GM19238 (cell line): ENCODE measurements around the gene SKAP1.
"Not testable (repeated sequence)": the region's sequence is repeated elsewhere in the genome, so short reads cannot be mapped to it uniquely, and the experiment has no call there.

ENCODE experiments used
- DNase-seq: peaks from one replicate; pipeline ENCODE4 v3.0.0; 2011; ENCODE audit warnings: low spot score; ENCODE audit not compliant: insufficient read length

Gene SKAP1

GRCh38 chr17:48449335-48449734 lies 19.3 kb upstream of the SKAP1 start:
- DNase-seq = not testable (repeated sequence)

DNA sequence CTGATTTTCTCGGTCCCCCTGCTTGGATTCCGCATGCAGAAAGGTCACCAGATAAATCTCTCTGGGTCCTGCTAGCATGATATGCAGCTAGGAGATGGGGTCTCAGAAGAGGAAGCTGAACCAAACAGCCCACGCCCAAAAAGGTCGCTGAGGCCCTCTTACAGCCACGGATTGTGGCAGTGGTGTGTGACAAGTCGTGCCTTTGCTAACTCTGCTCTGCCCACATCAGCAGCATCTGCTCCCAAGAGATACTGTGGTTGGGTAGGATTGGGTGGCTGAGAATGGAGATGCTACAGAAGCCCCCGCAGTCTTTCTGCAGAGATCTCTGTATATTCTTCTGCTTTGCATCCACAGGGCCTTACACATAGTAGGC lies 15.2 kb upstream of the SKAP1 start:
- no peak for DNase-seq

GRCh38 chr17:48444516-48445247 lies 14.7 kb upstream of the SKAP1 start:
- DNase-seq = no peak

- DNase-seq = no peak
These were observed 13.7 kb upstream of the SKAP1 start for GRCh38 chr17:48443712-48444111.

- DNase-seq = no peak
These were observed 12.8 kb upstream of the SKAP1 start for GRCh38 chr17:48442819-48443218.

GRCh38 chr17:48441862-48442261 lies 11.8 kb upstream of the SKAP1 start:
- no peak for DNase-seq

DNA sequence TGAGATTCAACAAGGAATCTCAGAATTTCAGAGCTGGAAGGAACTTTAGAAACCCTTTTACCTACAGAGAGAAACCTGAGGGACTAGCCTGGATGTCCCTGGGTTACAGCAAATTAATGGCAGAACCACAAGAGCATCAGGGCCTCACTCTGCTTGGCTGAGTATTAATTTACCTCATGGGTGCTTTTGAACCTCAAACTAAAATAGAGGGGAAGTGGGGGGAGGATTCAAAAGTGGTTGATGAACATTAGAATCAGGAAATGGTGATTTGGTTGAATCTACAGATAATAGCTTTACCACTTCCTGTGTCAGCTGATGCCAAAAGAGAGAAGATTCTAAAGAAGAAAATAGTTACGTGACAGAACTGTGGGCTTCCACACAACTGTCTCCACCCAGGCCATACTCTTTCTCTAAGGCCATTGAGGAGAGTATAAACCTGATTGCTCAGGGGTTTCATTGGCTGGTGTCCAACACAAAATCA lies 11.3 kb upstream of the SKAP1 start:
- peak; percentile 30 for DNase-seq

DNA sequence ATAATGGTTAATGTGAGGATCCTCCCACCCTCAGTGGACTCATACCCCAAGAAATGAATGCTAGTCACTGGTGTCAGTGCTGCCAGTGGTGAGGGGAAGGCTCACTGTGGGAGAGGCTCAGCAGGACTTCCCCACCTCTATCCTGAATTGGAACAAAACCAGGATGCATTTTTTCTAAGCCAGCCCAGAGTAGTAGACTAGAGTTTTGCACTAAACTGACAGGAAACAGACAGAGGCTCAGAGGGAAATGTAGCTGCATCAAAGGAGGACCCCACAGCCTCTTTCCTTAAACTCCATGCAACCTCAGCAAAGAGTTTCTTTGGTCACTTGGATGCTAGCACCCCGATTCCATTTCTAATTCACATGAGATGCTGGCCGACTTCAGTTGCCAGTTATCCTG lies 10.7 kb upstream of the SKAP1 start:
- no peak for DNase-seq

DNA sequence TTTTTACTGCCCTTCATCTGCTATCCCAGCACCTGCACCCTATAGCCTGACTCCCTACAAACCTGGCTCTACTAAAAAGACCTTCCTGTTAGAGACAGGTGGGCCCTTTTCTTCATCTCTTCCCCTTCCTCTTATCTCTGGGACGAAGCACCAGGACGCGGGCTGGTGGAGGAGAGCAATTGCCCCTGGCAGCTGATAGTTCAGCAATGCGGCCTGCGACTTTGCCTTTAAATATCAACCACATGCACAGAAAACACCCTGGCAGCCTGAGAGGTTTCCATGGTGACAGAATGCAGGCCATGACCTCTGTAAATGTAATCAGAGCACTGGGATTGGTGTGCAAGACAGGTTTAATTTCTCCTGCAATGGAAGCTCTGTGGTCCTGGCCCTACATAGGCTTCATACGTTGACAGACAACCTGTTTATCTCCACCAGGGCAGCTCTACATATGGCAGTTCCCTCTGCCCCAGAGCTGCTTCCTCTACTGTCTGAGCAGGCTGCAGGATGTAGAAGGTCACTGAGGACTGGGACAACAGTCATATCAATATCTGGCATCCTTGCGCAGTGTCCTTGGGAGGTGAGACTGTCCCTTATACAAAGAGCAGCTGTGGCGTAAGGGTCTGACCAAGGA lies 10.0 kb upstream of the SKAP1 start:
- DNase-seq = peak; percentile 32

- DNase-seq = peak; percentile 31
These were observed 9.3 kb upstream of the SKAP1 start for GRCh38 chr17:48439110-48439850.

GRCh38 chr17:48438516-48439061 lies 8.6 kb upstream of the SKAP1 start:
- no peak for DNase-seq

- DNase-seq = no peak
These were observed 3.9 kb upstream of the SKAP1 start for GRCh38 chr17:48433896-48434295.

DNA sequence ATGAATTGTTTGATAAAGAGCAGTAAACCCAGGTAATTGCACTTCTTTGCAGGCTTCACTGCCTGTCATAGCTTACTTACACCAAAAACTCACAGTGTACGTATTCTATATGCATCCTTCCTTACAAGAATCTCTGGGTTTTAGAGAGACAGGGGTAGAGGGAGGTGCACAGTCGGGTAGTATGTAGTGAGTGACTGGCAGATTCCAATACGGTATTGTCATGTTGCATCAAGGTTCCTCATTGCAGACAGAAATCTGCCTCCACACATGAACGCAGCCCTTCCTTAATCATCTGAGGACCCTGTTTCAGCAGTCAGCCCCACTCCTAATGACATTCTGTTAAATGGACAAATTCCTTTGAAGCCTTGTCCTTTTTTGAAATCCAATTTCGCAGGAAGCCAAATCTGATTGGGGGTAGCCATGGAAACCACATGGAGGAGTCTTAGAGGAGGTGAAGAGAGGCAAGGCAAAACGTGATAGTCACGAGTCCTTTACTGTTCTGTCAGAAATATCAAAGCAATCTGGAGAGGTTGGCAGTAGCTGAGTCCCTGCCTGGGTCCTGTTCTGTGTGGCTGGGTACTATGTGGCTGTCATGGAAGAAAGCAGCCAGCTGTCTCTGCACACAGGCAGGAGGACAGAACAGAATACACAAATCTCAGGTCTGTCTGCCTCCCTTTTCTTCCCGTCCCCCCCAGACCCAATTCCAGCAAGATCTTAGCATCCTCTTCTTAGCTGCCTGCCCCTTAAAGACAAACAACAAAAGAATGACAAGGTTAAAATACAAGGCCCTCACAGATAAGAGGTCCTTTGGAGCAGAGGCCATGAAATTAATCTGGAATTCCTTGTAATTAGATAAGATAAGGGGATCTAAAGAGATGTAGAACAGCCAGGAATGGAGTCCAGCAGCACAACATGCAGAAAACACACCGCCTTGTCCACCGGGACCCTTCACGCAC lies 3.1 kb upstream of the SKAP1 start:
- DNase-seq = no peak

GRCh38 chr17:48429156-48429555 lies 858 bp downstream of the SKAP1 start:
- no peak for DNase-seq

- peak; percentile 62 for DNase-seq
These were observed 2.4 kb downstream of the SKAP1 start for GRCh38 chr17:48427598-48427997.

- no peak for DNase-seq
These were observed 3.1 kb downstream of the SKAP1 start for GRCh38 chr17:48426761-48427500.

DNA sequence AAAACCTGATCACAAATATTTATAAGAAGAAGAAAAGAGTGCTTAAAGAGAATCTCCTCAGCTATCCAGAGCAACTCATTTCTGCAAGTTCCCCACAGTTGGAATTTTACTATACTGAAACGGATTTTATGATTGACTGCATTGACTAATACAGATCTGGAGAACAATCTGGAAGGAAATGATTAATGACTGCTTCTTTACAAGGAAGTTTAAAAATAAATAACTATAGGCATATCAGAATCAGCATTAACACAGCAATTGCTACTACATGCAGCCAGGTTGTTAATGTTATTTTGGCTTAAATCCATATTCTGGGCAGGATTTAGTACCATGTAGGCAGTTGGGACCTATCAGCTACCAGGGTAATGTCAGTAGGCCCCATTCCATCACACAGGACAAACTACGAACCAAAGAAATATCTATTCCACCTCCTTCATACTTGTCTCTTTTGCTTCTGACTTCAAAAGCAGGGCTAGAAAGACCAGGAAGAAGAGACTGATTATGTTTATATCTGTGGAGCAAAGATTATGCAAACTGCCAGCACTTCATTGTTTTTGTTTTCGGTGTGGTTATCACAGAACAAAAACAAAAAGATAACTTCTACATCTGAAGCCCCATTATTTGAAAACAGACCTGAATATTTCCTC lies 3.9 kb downstream of the SKAP1 start:
- no peak for DNase-seq

- not testable (repeated sequence) for DNase-seq
These were observed 8.0 kb downstream of the SKAP1 start for GRCh38 chr17:48422060-48422459.

- no peak for DNase-seq
These were observed 9.2 kb downstream of the SKAP1 start for GRCh38 chr17:48420823-48421222.

DNA sequence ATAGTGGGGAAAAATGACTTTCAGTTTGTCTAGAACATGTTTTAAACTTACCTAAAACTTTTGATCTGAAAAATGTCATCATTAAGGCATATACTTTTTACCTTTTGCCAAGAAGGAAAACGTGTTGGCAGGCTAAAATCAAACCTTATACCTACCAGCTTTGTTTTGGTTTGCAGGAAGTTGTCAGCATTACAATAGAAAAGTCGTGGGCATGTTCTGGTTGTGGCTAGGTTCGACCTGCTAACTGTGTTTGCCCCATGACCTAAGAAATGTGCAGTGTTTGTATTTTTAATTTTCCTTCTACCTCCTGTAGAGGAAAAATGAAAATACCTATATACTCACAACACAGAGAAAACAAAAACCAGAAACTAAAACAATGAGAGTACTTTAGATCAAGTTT lies 13.0 kb downstream of the SKAP1 start:
- no peak for DNase-seq
